Fibroblast of lung (primary cell): ENCODE results near the gene CDYL. TPM values are rescaled to one million over a fixed set of nuclear protein-coding genes. Genes with fewer than 3 reads are reported as not detected.
"Not testable (repeated sequence)": the region's sequence is repeated elsewhere in the genome, so short reads cannot be mapped to it uniquely, and the experiment has no call there.

Source experiments
- DNase-seq, 2 donors: peaks; one replicate each; pipeline versions ENCODE4 v3.0.0 to v3.0.0-alpha.2; 2010; ENCODE audit warnings: low read depth in 2 of 2
- H2AFZ ChIP-seq: 2 replicates; pipeline ENCODE4 v1.5.1; 2012; ENCODE audit warnings: low read length, control low read depth, inconsistent platforms
- H3K27ac ChIP-seq: 2 replicates; pipeline ENCODE4 v1.5.1; 2011; ENCODE audit warnings: low read length, control low read depth; ENCODE audit not compliant: insufficient read depth
- H3K27me3 ChIP-seq: 2 replicates; pipeline ENCODE4 v1.5.1; 2011; ENCODE audit warnings: mild to moderate bottlenecking, low read length; ENCODE audit not compliant: control insufficient read depth, insufficient read depth
- H3K36me3 ChIP-seq: 2 replicates; pipeline ENCODE4 v1.5.1; 2011; ENCODE audit warnings: low read length; ENCODE audit not compliant: control insufficient read depth, insufficient read depth
- H3K4me1 ChIP-seq: 2 replicates; pipeline ENCODE4 v1.5.1; 2011; ENCODE audit warnings: low read length; ENCODE audit not compliant: control insufficient read depth, insufficient read depth; ENCODE audit errors: extremely low read depth
- H3K4me2 ChIP-seq: 2 replicates; pipeline ENCODE4 v1.5.1; 2011; ENCODE audit warnings: low read length, control low read depth; ENCODE audit not compliant: insufficient read depth; ENCODE audit errors: extremely low read depth
- H3K4me3 ChIP-seq, 4 experiments: fragments of 200-600 bp in 1 of 4; sonication (generic) in 1 of 4; replicated peaks in 1 of 4; 2 replicates each; pipeline ENCODE4 v1.5.1; 2011 to 2016; ENCODE audit warnings: low read length in 4 of 4, low read depth in 3 of 4, mild to moderate bottlenecking in 3 of 4, control low read depth in 2 of 4, inconsistent platforms in 1 of 4, mixed read lengths in 1 of 4; ENCODE audit not compliant: insufficient read depth in 1 of 4; ENCODE audit errors: control extremely low read depth in 1 of 4
- H3K79me2 ChIP-seq: 2 replicates; pipeline ENCODE4 v1.5.1; 2012; ENCODE audit warnings: mild to moderate bottlenecking, low read length, inconsistent platforms; ENCODE audit not compliant: control insufficient read depth, insufficient read depth
- H3K9ac ChIP-seq: 2 replicates; pipeline ENCODE4 v1.5.1; 2011; ENCODE audit warnings: mild to moderate bottlenecking, low read length, control low read depth; ENCODE audit not compliant: insufficient read depth
- H3K9me3 ChIP-seq: 2 replicates; pipeline ENCODE4 v1.5.1; 2012; ENCODE audit warnings: low read depth, low read length; ENCODE audit not compliant: control insufficient read depth, insufficient read depth
- H4K20me1 ChIP-seq: 2 replicates; pipeline ENCODE4 v1.5.1; 2011; ENCODE audit warnings: low read length; ENCODE audit not compliant: control insufficient read depth, insufficient read depth; ENCODE audit errors: extremely low read depth
- CTCF ChIP-seq, 2 donors: IDR thresholded peaks in 1 of 2; conservative IDR thresholded peaks in 1 of 2; 1 replicate in 1 of 2; 2 replicates in 1 of 2; pipeline ENCODE4 v1.5.1; 2011 to 2012; ENCODE audit warnings: low read length in 2 of 2, control low read depth in 1 of 2, inconsistent platforms in 1 of 2, low read depth in 1 of 2, mild to moderate bottlenecking in 1 of 2
- EZH2 ChIP-seq: IDR thresholded peaks from 2 replicates; pipeline ENCODE4 v1.5.1; 2012; ENCODE audit warnings: low read length, control low read depth, mild to moderate bottlenecking; ENCODE audit errors: missing control alignments
- polyA plus RNA-seq, 2 donors: library from polyadenylated mRNA; depleted of rRNA in 1 of 2; stranded (reverse) in 1 of 2; unstranded in 1 of 2; fragments of >200 nt; gene quantifications; 2 replicates each; pipeline ENCODE4 v1.2.1, GENCODE V29; 2011 to 2012; ENCODE audit warnings: missing spikeins in 1 of 2
- total RNA-seq: library from RNA; depleted of rRNA; stranded (reverse); fragments of >200 nt; gene quantifications from 2 replicates; pipeline ENCODE4 v1.2.1, GENCODE V29; 2014

CDYL gene
- total and polyA plus RNA-seq, 2 donors (not counting 1 experiment from before 2014, with no cell fraction given), result 20.6 to 24.9 TPM

GRCh38 chr6:5004373-5005037, 228.3 kb downstream of the CDYL start:
- H3K27ac ChIP-seq, result peak overlapping the region; percentile 75
- H3K27me3 ChIP-seq, result no peaks in the 10 kb centered on the region
- no peak for TF ChIP-seq CTCF (conservative IDR thresholded peaks at IDR 0.05 in 1 of 2, IDR thresholded peaks at IDR 0.05 in 1 of 2; ENCODE audit: low read depth in 1 of 2, low read length in 2 of 2)
- no peak for TF ChIP-seq EZH2
- no peak for DNase-seq
- peaks cover 3% of the 10 kb centered on the region for H3K4me1 ChIP-seq
- H3K4me3 ChIP-seq, result peak overlapping the region; percentile 55 to 75 (median 69)
- H3K79me2 ChIP-seq, result no peaks in the 10 kb centered on the region
- H2AFZ ChIP-seq, result peak overlapping the region; percentile 89
- no peaks in the 10 kb centered on the region for H3K9me3 ChIP-seq
- peak overlapping the region; percentile 64 for H3K4me2 ChIP-seq
- H3K36me3 ChIP-seq, result no peaks in the 10 kb centered on the region
- peak overlapping the region; percentile 73 for H3K9ac ChIP-seq
- no peaks in the 10 kb centered on the region for H4K20me1 ChIP-seq

GRCh38 chr6:5005038-5005433, 228.8 kb downstream of the CDYL start:
- H4K20me1 ChIP-seq, H3K9ac ChIP-seq, H3K27me3 ChIP-seq, H3K4me1 ChIP-seq, H2AFZ ChIP-seq, H3K4me2 ChIP-seq, H3K36me3 ChIP-seq, H3K4me3 ChIP-seq, H3K79me2 ChIP-seq, DNase-seq, H3K27ac ChIP-seq, H3K9me3 ChIP-seq: not testable (repeated sequence)

Other genes starting within 250 kb of the CDYL start
- 12.1 and 27.6 TPM in 2 replicates for gene RPP40, start 227.6 kb downstream of the CDYL start, total RNA-seq
- 8.3 and 11.6 TPM in 2 replicates for gene RPP40, start 227.6 kb downstream of the CDYL start, polyA plus RNA-seq